HepG2 (cell line): ENCODE data around the gene AIF1. TPM values are rescaled to one million over a fixed set of nuclear protein-coding genes. Genes with fewer than 3 reads are reported as not detected.
A peak's percentile ranks its signal among the peaks of the same experiment; 100 is the strongest.

ENCODE experiments used
- AFF4 ChIP-seq: sonication (generic); formaldehyde crosslinking; IDR thresholded peaks from 2 replicates; pipeline ENCODE4 v1.4.0; 2020; ENCODE audit warnings: missing genetic modification reagents
- FOSL2 ChIP-seq: sonication (generic); formaldehyde crosslinking; IDR thresholded peaks from 2 replicates; pipeline ENCODE4 v1.4.0; 2020; ENCODE audit warnings: missing genetic modification reagents
- HDAC1 ChIP-seq: sonication (generic); formaldehyde crosslinking; IDR thresholded peaks from 2 replicates; pipeline ENCODE4 v1.5.1; 2020; ENCODE audit warnings: mild to moderate bottlenecking, missing genetic modification reagents
- HMG20B ChIP-seq: conservative IDR thresholded peaks from 2 replicates; pipeline ENCODE4 v1.6.1; 2016; ENCODE audit warnings: missing genetic modification reagents, missing compliant biosample characterization
- HNRNPLL ChIP-seq: fragments of 200-400 bp; formaldehyde crosslinking; IDR thresholded peaks from 2 replicates; pipeline ENCODE4 v1.6.1; 2017; ENCODE audit warnings: mild to moderate bottlenecking, low read depth, low read length; ENCODE audit not compliant: poor library complexity, severe bottlenecking
- NFIC ChIP-seq: IDR thresholded peaks from 2 replicates; pipeline ENCODE4 v1.6.1; 2012; ENCODE audit warnings: mild to moderate bottlenecking, low read length, inconsistent platforms
- POLR2AphosphoS2 ChIP-seq: IDR thresholded peaks from 2 replicates; pipeline ENCODE4 v1.6.1; 2011; ENCODE audit warnings: low read depth, low read length, improper control_type of control experiment
- RFX3 ChIP-seq: IDR thresholded peaks from 2 replicates; pipeline ENCODE4 v1.6.1; 2016; ENCODE audit warnings: missing biosample characterization, missing genetic modification reagents
- SALL2 ChIP-seq: sonication (generic); formaldehyde crosslinking; IDR thresholded peaks from 2 replicates; pipeline ENCODE4 v1.8.1; 2023; ENCODE audit warnings: mild to moderate bottlenecking, missing genetic modification reagents, inconsistent platforms
- SP4 ChIP-seq: sonication (generic); formaldehyde crosslinking; IDR thresholded peaks from 2 replicates; pipeline ENCODE4 v1.8.1; 2023; ENCODE audit warnings: mild to moderate bottlenecking, missing genetic modification reagents
- SUZ12 ChIP-seq: fragments of 150-350 bp; IDR thresholded peaks from 2 replicates; pipeline ENCODE4 v1.6.1; 2014; ENCODE audit warnings: low read depth, low read length
- TP53 ChIP-seq: sonication (generic); formaldehyde crosslinking; conservative IDR thresholded peaks from 2 replicates; pipeline ENCODE4 v1.4.0; 2020; ENCODE audit warnings: missing genetic modification reagents
- ZNF234 ChIP-seq: sonication (generic); formaldehyde crosslinking; conservative IDR thresholded peaks from 2 replicates; pipeline ENCODE4 v1.5.1; 2020; ENCODE audit warnings: mild to moderate bottlenecking, missing genetic modification reagents
- ZNF354B ChIP-seq: sonication (generic); formaldehyde crosslinking; IDR thresholded peaks from 2 replicates; pipeline ENCODE4 v1.8.0; 2022; ENCODE audit warnings: mild to moderate bottlenecking, missing genetic modification reagents
- ZNF382 ChIP-seq: sonication (generic); formaldehyde crosslinking; IDR thresholded peaks from 2 replicates; pipeline ENCODE4 v1.5.0; 2020; ENCODE audit warnings: missing genetic modification reagents, mild to moderate bottlenecking, borderline replicate concordance
- ZNF446 ChIP-seq: sonication (generic); formaldehyde crosslinking; IDR thresholded peaks from 2 replicates; pipeline ENCODE4 v1.5.0; 2020; ENCODE audit warnings: mild to moderate bottlenecking, missing genetic modification reagents
- ZNF644 ChIP-seq: IDR thresholded peaks from 2 replicates; pipeline ENCODE4 v1.6.1; 2016; ENCODE audit warnings: low read depth
- ZNF773 ChIP-seq: sonication (generic); formaldehyde crosslinking; IDR thresholded peaks from 2 replicates; pipeline ENCODE4 v1.4.0; 2020; ENCODE audit warnings: missing genetic modification reagents, borderline replicate concordance
- ZSCAN31 ChIP-seq: sonication (generic); formaldehyde crosslinking; IDR thresholded peaks from 2 replicates; pipeline ENCODE4 v1.5.0; 2020; ENCODE audit warnings: low read depth, mild to moderate bottlenecking, missing genetic modification reagents
- polyA plus RNA-seq, 8 experiments: library from polyadenylated mRNA; depleted of rRNA in 3 of 8; stranded (reverse) in 7 of 8; unstranded in 1 of 8; fragments of >200 nt; fragmentation: Illumina TruSeq in 4 of 8; extraction: Trizol in 4 of 8; gene quantifications; 2 replicates each; pipeline versions ENCODE4 v1.2.1 to v1.2.3, GENCODE V29; 2011 to 2016; ENCODE audit warnings: low read depth in 4 of 8, missing spikeins in 1 of 8, mixed read lengths in 1 of 8; ENCODE audit not compliant: insufficient read depth in 1 of 8
- total RNA-seq, 5 experiments: library from RNA; depleted of rRNA; stranded (reverse); fragments of >200 nt; fragmentation: Illumina TruSeq; extraction: Trizol; gene quantifications; 2 replicates each; pipeline ENCODE4 v1.2.3, GENCODE V29; 2016; ENCODE audit warnings: low read depth in 1 of 5
- TF ChIP-seq, protein P1 (sequence below): sonication (generic); formaldehyde crosslinking; IDR thresholded peaks from 2 replicates; pipeline ENCODE4 v1.5.0; 2020; ENCODE audit warnings: missing genetic modification reagents

AIF1 gene
- total and polyA plus RNA-seq, 2 of the 13 experiments (the other 11 are each of a cell fraction or from before 2014, with no cell fraction given) = 1.5 TPM; not detected in 1

DNA sequence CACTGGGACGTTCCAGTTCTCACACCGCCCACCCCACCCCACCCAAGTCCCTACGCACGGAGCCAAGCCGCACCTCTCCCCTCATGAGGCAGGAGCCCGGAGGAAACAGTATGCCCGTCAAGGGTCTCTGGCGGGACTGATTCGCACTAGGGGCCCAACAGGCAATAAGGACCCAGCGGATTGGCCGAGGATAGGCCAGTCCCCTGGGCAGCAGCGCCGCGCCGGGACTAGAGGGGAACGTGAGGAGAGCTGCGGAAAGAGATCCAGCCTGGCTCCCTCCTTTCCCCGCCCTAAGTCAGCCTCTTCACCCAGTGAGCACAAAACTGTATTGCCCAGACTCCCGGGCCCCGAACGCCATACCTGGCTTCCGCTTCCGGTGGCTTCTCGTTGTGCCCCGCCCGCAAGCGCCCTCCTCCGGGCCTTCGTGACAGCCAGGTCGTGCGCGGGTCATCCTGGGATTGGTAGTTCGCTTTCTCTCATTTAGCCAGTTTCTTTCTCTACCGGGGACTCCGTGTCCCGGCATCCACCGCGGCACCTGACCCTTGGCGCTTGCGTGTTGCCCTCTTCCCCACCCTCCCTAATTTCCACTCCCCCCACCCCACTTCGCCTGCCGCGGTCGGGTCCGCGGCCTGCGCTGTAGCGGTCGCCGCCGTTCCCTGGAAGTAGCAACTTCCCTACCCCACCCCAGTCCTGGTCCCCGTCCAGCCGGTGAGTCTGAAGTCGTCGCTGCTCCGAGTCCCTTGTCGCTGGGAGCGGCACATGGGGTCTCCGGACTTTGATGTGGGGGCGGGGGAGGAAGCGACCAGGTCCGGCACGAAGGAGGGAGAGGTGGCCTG is 50.7 kb downstream of the AIF1 start, which contains the start of gene CSNK2B (continued):
- TF ChIP-seq ZNF773 (CRISPR knock-in tag) = 0 out of 2 replicates have a peak, but pooled peaks have one; percentile 29
- no peak for TF ChIP-seq ZNF234 (CRISPR knock-in tag)
- no peak; the same call in 1 of the 2 replicates for TF ChIP-seq AFF4
- no peak; the same call in 1 of the 2 replicates for TF ChIP-seq SP4 (CRISPR knock-in tag)
- TF ChIP-seq NFIC = no peak
- no peak for TF ChIP-seq ZNF382
- no peak for TF ChIP-seq ZNF644 (CRISPR knock-in tag)
- TF ChIP-seq HMG20B (CRISPR knock-in tag) = no peak
- no peak; the same call in 1 of the 2 replicates for TF ChIP-seq ZNF354B (CRISPR knock-in tag)
- 0 out of 2 replicates have a peak, but pooled peaks have one; percentile 43 for TF ChIP-seq FOSL2 (CRISPR knock-in tag)
- peak; percentile 44; the same call in 1 of the 2 replicates for TF ChIP-seq ZSCAN31
- peak; percentile 58 for TF ChIP-seq TP53 (CRISPR knock-in tag)
- no peak for TF ChIP-seq SALL2 (CRISPR knock-in tag)
- TF ChIP-seq, protein P1, sequence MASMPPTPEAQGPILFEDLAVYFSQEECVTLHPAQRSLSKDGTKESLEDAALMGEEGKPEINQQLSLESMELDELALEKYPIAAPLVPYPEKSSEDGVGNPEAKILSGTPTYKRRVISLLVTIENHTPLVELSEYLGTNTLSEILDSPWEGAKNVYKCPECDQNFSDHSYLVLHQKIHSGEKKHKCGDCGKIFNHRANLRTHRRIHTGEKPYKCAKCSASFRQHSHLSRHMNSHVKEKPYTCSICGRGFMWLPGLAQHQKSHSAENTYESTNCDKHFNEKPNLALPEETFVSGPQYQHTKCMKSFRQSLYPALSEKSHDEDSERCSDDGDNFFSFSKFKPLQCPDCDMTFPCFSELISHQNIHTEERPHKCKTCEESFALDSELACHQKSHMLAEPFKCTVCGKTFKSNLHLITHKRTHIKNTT (CRISPR knock-in tag) = peak; percentile 80; the same call in 1 of the 2 replicates
- TF ChIP-seq ZNF446 (CRISPR knock-in tag) = no peak
- 0 out of 2 replicates have a peak, but pooled peaks have one; percentile 13 for TF ChIP-seq RFX3
- TF ChIP-seq HDAC1 (CRISPR knock-in tag) = peak; percentile 75
- peak; percentile 92 for TF ChIP-seq SUZ12
- TF ChIP-seq HNRNPLL = peak; percentile 65
- TF ChIP-seq POLR2AphosphoS2 = no peak
